OCI-LY1 (cell line): ENCODE results near the gene GMPPA.

Experiments used
- H2AFZ ChIP-seq: fragments of 200-600 bp; sonication (generic), shearing (Covaris generic); 2 replicates; pipeline ENCODE4 v1.6.0; 2014; ENCODE audit warnings: antibody characterized with exemption, mild to moderate bottlenecking, low read length
- H3F3A ChIP-seq: fragments of 200-600 bp; sonication (generic), shearing (Covaris generic); 2 replicates; pipeline ENCODE4 v1.6.0; 2014; ENCODE audit warnings: mild to moderate bottlenecking, antibody characterized with exemption, low read length, moderate library complexity; ENCODE audit not compliant: insufficient read depth
- H3K27ac ChIP-seq: fragments of 200-600 bp; sonication (generic); 2 replicates; pipeline ENCODE4 v1.5.1; 2014; ENCODE audit warnings: low read length, mixed run types, mild to moderate bottlenecking, low read depth; ENCODE audit not compliant: poor library complexity, severe bottlenecking
- H3K27me3 ChIP-seq: fragments of 200-600 bp; sonication (generic); 2 replicates; pipeline ENCODE4 v1.6.0; 2014; ENCODE audit warnings: antibody characterized with exemption, mild to moderate bottlenecking, low read length, moderate library complexity; ENCODE audit not compliant: insufficient read depth
- H3K36me3 ChIP-seq: fragments of 200-600 bp; sonication (generic); 2 replicates; pipeline ENCODE4 v1.6.1; 2014; ENCODE audit warnings: mild to moderate bottlenecking, antibody characterized with exemption, low read length, moderate library complexity, mixed read lengths; ENCODE audit not compliant: insufficient read depth
- H3K4me1 ChIP-seq: fragments of 200-600 bp; sonication (generic); 2 replicates; pipeline ENCODE4 v1.5.1; 2014; ENCODE audit warnings: mild to moderate bottlenecking, low read length, moderate library complexity; ENCODE audit not compliant: insufficient read depth, severe bottlenecking
- H3K4me2 ChIP-seq: fragments of 200-600 bp; sonication (generic), shearing (Covaris generic); 2 replicates; pipeline ENCODE4 v1.6.1; 2014; ENCODE audit warnings: low read length
- H3K4me3 ChIP-seq: fragments of 200-600 bp; sonication (generic); 2 replicates; pipeline ENCODE4 v1.5.1; 2014; ENCODE audit warnings: low read length, low read depth, mild to moderate bottlenecking, mixed read lengths; ENCODE audit not compliant: poor library complexity, severe bottlenecking
- H3K79me2 ChIP-seq: fragments of 200-600 bp; shearing (Covaris generic); 2 replicates; pipeline ENCODE4 v1.6.1; 2016; ENCODE audit warnings: mixed run types, low read length, mixed read lengths; ENCODE audit not compliant: insufficient read depth
- H3K9ac ChIP-seq: fragments of 200-600 bp; sonication (generic), shearing (Covaris generic); 2 replicates; pipeline ENCODE4 v1.6.1; 2014; ENCODE audit warnings: mild to moderate bottlenecking, low read length, mixed read lengths
- H3K9me2 ChIP-seq: fragments of 200-600 bp; sonication (generic), shearing (Covaris generic); 2 replicates; pipeline ENCODE4 v1.6.1; 2014; ENCODE audit warnings: low read depth, mild to moderate bottlenecking, low read length, mixed read lengths
- H3K9me3 ChIP-seq: fragments of 200-600 bp; shearing (Covaris generic); 2 replicates; pipeline ENCODE4 v1.6.1; 2014; ENCODE audit warnings: low read length, mixed read lengths
- H4K20me1 ChIP-seq: fragments of 200-600 bp; sonication (generic), shearing (Covaris generic); 2 replicates; pipeline ENCODE4 v1.6.0; 2016; ENCODE audit warnings: mild to moderate bottlenecking, low read length; ENCODE audit not compliant: insufficient read depth
- CTCF ChIP-seq: fragments of 200-600 bp; sonication (generic), shearing (Covaris generic); IDR thresholded peaks from 2 replicates; pipeline ENCODE4 v1.5.1; 2017; ENCODE audit warnings: mild to moderate bottlenecking, antibody characterized with exemption, low read length, moderate library complexity, mixed read lengths
- EZH2 ChIP-seq: fragments of 200-600 bp; sonication (generic), shearing (Covaris generic); IDR thresholded peaks from 2 replicates; pipeline ENCODE4 v1.8.0; 2017; ENCODE audit warnings: borderline replicate concordance, mixed run types, mild to moderate bottlenecking, antibody characterized with exemption, low read length, moderate library complexity, mixed read lengths

GMPPA gene

DNA sequence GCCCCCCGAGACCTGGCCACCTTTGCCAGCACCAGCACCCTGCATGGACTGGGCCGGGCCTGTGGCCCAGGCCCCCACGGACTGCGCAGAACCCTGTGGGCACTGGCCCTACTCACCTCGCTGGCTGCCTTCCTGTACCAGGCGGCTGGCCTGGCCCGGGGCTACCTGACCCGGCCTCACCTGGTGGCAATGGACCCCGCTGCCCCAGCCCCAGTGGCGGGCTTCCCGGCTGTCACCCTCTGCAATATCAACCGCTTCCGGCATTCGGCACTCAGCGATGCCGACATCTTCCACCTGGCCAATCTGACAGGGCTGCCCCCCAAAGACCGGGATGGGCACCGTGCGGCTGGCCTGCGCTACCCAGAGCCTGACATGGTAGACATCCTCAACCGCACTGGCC is 16.1 kb downstream of the GMPPA start:
- no peaks in the 10 kb centered on the region for H3K9me3 ChIP-seq
- H4K20me1 ChIP-seq, result no peaks in the 10 kb centered on the region
- no peak overlapping the region for H3K9ac ChIP-seq
- H3K27ac ChIP-seq, result no peak overlapping the region
- H3K4me3 ChIP-seq, result no peak overlapping the region
- no peaks in the 10 kb centered on the region for H3K79me2 ChIP-seq
- no peaks in the 10 kb centered on the region for H3F3A ChIP-seq
- H3K4me1 ChIP-seq, result no peaks in the 10 kb centered on the region
- H3K9me2 ChIP-seq, result no peaks in the 10 kb centered on the region
- H2AFZ ChIP-seq, result no peak overlapping the region
- H3K36me3 ChIP-seq, result no peaks in the 10 kb centered on the region
- no peak overlapping the region for H3K4me2 ChIP-seq
- no peak for TF ChIP-seq EZH2
- TF ChIP-seq CTCF, result no peak
- peaks cover 7% of the 10 kb centered on the region; the same call in 1 of the 2 replicates for H3K27me3 ChIP-seq

GRCh38 chr2:219515874-219516629 is 17.4 kb downstream of the GMPPA start:
- no peak overlapping the region for H3K27ac ChIP-seq
- H3K79me2 ChIP-seq, result no peaks in the 10 kb centered on the region
- no peak overlapping the region for H2AFZ ChIP-seq
- no peak overlapping the region for H3K9ac ChIP-seq
- no peaks in the 10 kb centered on the region for H4K20me1 ChIP-seq
- TF ChIP-seq CTCF (no peak), EZH2 (no peak)
- H3K4me2 ChIP-seq, result no peak overlapping the region
- no peaks in the 10 kb centered on the region for H3K9me2 ChIP-seq
- no peaks in the 10 kb centered on the region for H3K9me3 ChIP-seq
- H3K27me3 ChIP-seq, result peaks cover 7% of the 10 kb centered on the region; the same call in 1 of the 2 replicates
- H3K4me3 ChIP-seq, result no peak overlapping the region
- H3K4me1 ChIP-seq, result no peaks in the 10 kb centered on the region
- no peaks in the 10 kb centered on the region for H3K36me3 ChIP-seq
- no peaks in the 10 kb centered on the region for H3F3A ChIP-seq

DNA sequence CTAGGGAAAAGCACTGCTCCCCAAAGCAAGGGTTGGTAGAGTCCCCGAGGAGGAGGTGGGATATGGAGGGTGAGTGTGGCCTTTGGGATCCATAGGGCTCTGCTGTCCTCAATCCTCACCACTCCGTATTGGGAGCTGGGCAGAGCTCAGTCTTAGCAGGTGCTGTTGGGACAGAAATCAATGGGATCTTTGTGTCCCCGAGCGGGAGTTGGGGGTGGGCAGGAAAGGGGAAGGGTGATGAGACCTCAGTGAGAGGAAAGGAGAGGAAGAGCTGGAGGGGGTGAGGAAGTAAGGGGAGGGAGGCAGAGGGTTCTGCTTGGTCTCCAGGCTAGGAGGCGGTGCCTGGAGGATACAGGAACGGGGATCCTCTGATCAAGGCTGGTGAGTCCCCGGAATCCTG is 18.2 kb downstream of the GMPPA start:
- Histone ChIP-seq H3K9me3 (no peaks in the 10 kb centered on the region), H3F3A (no peaks in the 10 kb centered on the region), H3K79me2 (no peaks in the 10 kb centered on the region), H3K27ac (no peak overlapping the region), H3K4me1 (no peaks in the 10 kb centered on the region), H3K4me3 (no peak overlapping the region), H3K27me3 (peaks cover 7% of the 10 kb centered on the region; the same call in 1 of the 2 replicates), H4K20me1 (no peaks in the 10 kb centered on the region), H3K9ac (no peak overlapping the region), H3K9me2 (no peaks in the 10 kb centered on the region), H3K36me3 (no peaks in the 10 kb centered on the region), H2AFZ (no peak overlapping the region), H3K4me2 (no peak overlapping the region)
- TF ChIP-seq CTCF (no peak), EZH2 (no peak)
